Gastroesophageal sphincter (tissue), 3 donors: Measurements from ENCODE around the gene ARHGAP44.

Source experiments
- CTCF ChIP-seq, 4 experiments: fragments of 200-600 bp in 2 of 4; fragments of 450-650 bp in 2 of 4; sonication (generic) in 1 of 4; IDR thresholded peaks; one replicate each; pipeline ENCODE4 v1.5.1; 2017 to 2019; ENCODE audit warnings: antibody characterized with exemption in 4 of 4, mild to moderate bottlenecking in 2 of 4, moderate library complexity in 2 of 4
- POLR2A ChIP-seq, 2 donors: fragments of 450-650 bp; IDR thresholded peaks; one replicate each; pipeline ENCODE4 v1.6.1; 2017; ENCODE audit warnings: antibody characterized with exemption in 2 of 2, mild to moderate bottlenecking in 2 of 2, moderate library complexity in 1 of 2

GRCh38 chr17:12756786-12757185 is 32.5 kb upstream of the ARHGAP44 start:
- TF ChIP-seq POLR2A (IDR thresholded peaks at IDR 0.05) (no peak), CTCF (IDR thresholded peaks at IDR 0.05) (no peak)
